IMR-90 (cell line): ENCODE measurements around the gene EIF3K. TPM values are rescaled to one million over a fixed set of nuclear protein-coding genes. Genes with fewer than 3 reads are reported as not detected.
A peak's percentile ranks its signal among the peaks of the same experiment; 100 is the strongest.

ENCODE experiments used
- ATAC-seq: fragments of 200-7000 bp; cut with Tn5 transposase; 2 replicates; pipeline ENCODE4 v1.9.1; 2020; ENCODE audit warnings: low read depth, mild to moderate bottlenecking, moderate library complexity
- BruUV-seq: library from RNA; stranded (reverse); fragments of 400-500 nt; replicated peaks from 2 replicates; lab custom pipeline; 2021; lab: Mats Ljungman, UMichigan
- CTCF ChIA-PET: fragments of 300-600 bp; formaldehyde crosslinking; extraction: SDS; loops from one replicate; lab custom pipeline; 2021; ENCODE audit warnings: antibody characterized with exemption; lab: Yijun Ruan, JAX
- POLR2A ChIA-PET: fragments of 300-600 bp; sonication (Branson Sonifier 250); formaldehyde crosslinking; loops from one replicate; lab custom pipeline; 2022; ENCODE audit warnings: antibody characterized with exemption; ENCODE audit not compliant: unreplicated experiment; lab: Charles Lee
- DNase-seq: peaks from one replicate; pipeline ENCODE4 v3.0.0; 2013
- H2AFZ ChIP-seq: replicated peaks from 2 replicates; pipeline ENCODE3; 2013; ENCODE audit warnings: low read length, mild to moderate bottlenecking; ENCODE audit not compliant: poor library complexity
- H2AK5ac ChIP-seq: 2 replicates; pipeline ENCODE4 v1.6.1; 2013; ENCODE audit warnings: low read depth, low read length, inconsistent platforms
- H2AK9ac ChIP-seq: replicated peaks from 2 replicates; pipeline ENCODE3; 2013; ENCODE audit warnings: mild to moderate bottlenecking, low read depth, low read length, moderate library complexity; ENCODE audit not compliant: poor library complexity
- H2BK120ac ChIP-seq: 2 replicates; pipeline ENCODE4 v1.6.1; 2013; ENCODE audit warnings: low read depth, low read length, inconsistent platforms
- H2BK15ac ChIP-seq: 3 replicates; pipeline ENCODE4 v1.6.1; 2013; ENCODE audit warnings: low read depth, low read length, inconsistent platforms
- H2BK20ac ChIP-seq: 2 replicates; pipeline ENCODE4 v1.6.1; 2013; ENCODE audit warnings: low read depth, mild to moderate bottlenecking, inconsistent platforms, low read length, moderate library complexity
- H2BK5ac ChIP-seq: 2 replicates; pipeline ENCODE4 v1.6.1; 2013; ENCODE audit warnings: mild to moderate bottlenecking, low read depth, low read length, inconsistent platforms; ENCODE audit not compliant: poor library complexity, severe bottlenecking
- H3K14ac ChIP-seq: replicated peaks from 2 replicates; pipeline ENCODE4 v1.6.1; 2013; ENCODE audit warnings: low read depth, low read length, inconsistent platforms
- H3K18ac ChIP-seq: 2 replicates; pipeline ENCODE4 v1.6.1; 2013; ENCODE audit warnings: low read depth, low read length, control low read depth
- H3K23ac ChIP-seq: 2 replicates; pipeline ENCODE4 v1.6.1; 2013; ENCODE audit warnings: low read depth, low read length, inconsistent platforms
- H3K27ac ChIP-seq: 2 replicates; pipeline ENCODE4 v1.5.1; 2013; ENCODE audit warnings: mild to moderate bottlenecking, control low read depth, low read length; ENCODE audit not compliant: insufficient read depth
- H3K27me3 ChIP-seq: 2 replicates; pipeline ENCODE4 v1.6.1; 2013; ENCODE audit warnings: low read length; ENCODE audit not compliant: control insufficient read depth, insufficient read depth
- H3K36me3 ChIP-seq: 2 replicates; pipeline ENCODE4 v1.6.1; 2013; ENCODE audit warnings: low read length, mixed read lengths; ENCODE audit not compliant: control insufficient read depth, insufficient read depth
- H3K4ac ChIP-seq: 2 replicates; pipeline ENCODE4 v1.6.1; 2013; ENCODE audit warnings: low read depth, low read length, inconsistent platforms
- H3K4me1 ChIP-seq: 2 replicates; pipeline ENCODE4 v1.6.1; 2013; ENCODE audit warnings: low read length, mixed read lengths; ENCODE audit not compliant: control insufficient read depth, insufficient read depth
- H3K4me2 ChIP-seq: 2 replicates; pipeline ENCODE4 v1.6.1; 2013; ENCODE audit warnings: low read depth, mild to moderate bottlenecking, control low read depth, low read length, moderate library complexity
- H3K4me3 ChIP-seq: 2 replicates; pipeline ENCODE4 v1.5.1; 2013; ENCODE audit warnings: low read depth, mild to moderate bottlenecking, control low read depth, low read length, moderate library complexity; ENCODE audit not compliant: insufficient read depth
- H3K56ac ChIP-seq: 2 replicates; pipeline ENCODE4 v1.6.1; 2013; ENCODE audit warnings: low read length, inconsistent platforms; ENCODE audit not compliant: insufficient read depth; ENCODE audit errors: extremely low read depth
- H3K79me1 ChIP-seq, 2 experiments: 2 replicates each; pipeline ENCODE4 v1.6.1; 2013; ENCODE audit warnings: low read length in 2 of 2, inconsistent platforms in 1 of 2, low read depth in 1 of 2
- H3K9ac ChIP-seq: 2 replicates; pipeline ENCODE4 v1.6.1; 2013; ENCODE audit warnings: low read depth, low read length, control low read depth
- H3K9me1 ChIP-seq: 2 replicates; pipeline ENCODE4 v1.6.1; 2013; ENCODE audit warnings: low read length, inconsistent platforms; ENCODE audit not compliant: insufficient read depth
- H3K9me3 ChIP-seq: 2 replicates; pipeline ENCODE4 v1.6.1; 2013; ENCODE audit warnings: low read length; ENCODE audit not compliant: control insufficient read depth, insufficient read depth
- H4K20me1 ChIP-seq: 2 replicates; pipeline ENCODE4 v1.6.1; 2013; ENCODE audit warnings: low read length, inconsistent platforms; ENCODE audit not compliant: insufficient read depth
- H4K5ac ChIP-seq: 2 replicates; pipeline ENCODE4 v1.6.1; 2013; ENCODE audit warnings: mild to moderate bottlenecking, low read depth, low read length, control low read depth
- H4K8ac ChIP-seq, 2 experiments: 2 replicates each; pipeline ENCODE4 v1.6.1; 2013; ENCODE audit warnings: low read depth in 2 of 2, low read length in 2 of 2, control low read depth in 1 of 2, inconsistent platforms in 1 of 2
- H4K91ac ChIP-seq: 2 replicates; pipeline ENCODE4 v1.6.1; 2013; ENCODE audit warnings: low read depth, low read length, inconsistent platforms; ENCODE audit not compliant: insufficient read depth
- BHLHE40 ChIP-seq: fragments of 150-350 bp; IDR thresholded peaks from 2 replicates; pipeline ENCODE4 v1.6.1; 2016; ENCODE audit warnings: mild to moderate bottlenecking, low read depth, low read length
- CEBPB ChIP-seq: IDR thresholded peaks from 2 replicates; pipeline ENCODE4 v1.6.1; 2012; ENCODE audit warnings: low read depth, low read length, improper control_type of control experiment
- CHD1 ChIP-seq: IDR thresholded peaks from 2 replicates; pipeline ENCODE4 v1.6.1; 2012; ENCODE audit warnings: low read depth, low read length, improper control_type of control experiment
- FOS ChIP-seq: fragments of 150-350 bp; IDR thresholded peaks from 2 replicates; pipeline ENCODE4 v1.6.1; 2016; ENCODE audit warnings: low read depth, low read length
- MAFK ChIP-seq: IDR thresholded peaks from 2 replicates; pipeline ENCODE4 v1.6.1; 2012; ENCODE audit warnings: low read depth, low read length, improper control_type of control experiment
- MAZ ChIP-seq: IDR thresholded peaks from 2 replicates; pipeline ENCODE4 v1.6.1; 2012; ENCODE audit warnings: low read depth, mild to moderate bottlenecking, low read length, improper control_type of control experiment, moderate library complexity, borderline replicate concordance
- MXI1 ChIP-seq: IDR thresholded peaks from 2 replicates; pipeline ENCODE4 v1.6.1; 2012; ENCODE audit warnings: low read depth, mild to moderate bottlenecking, low read length, moderate library complexity, borderline replicate concordance
- NFE2L2 ChIP-seq: fragments of 150-350 bp; IDR thresholded peaks from 2 replicates; pipeline ENCODE4 v1.6.1; 2016; ENCODE audit warnings: low read depth, mild to moderate bottlenecking, low read length
- POLR2A ChIP-seq: IDR thresholded peaks from 2 replicates; pipeline ENCODE4 v1.6.1; 2012; ENCODE audit warnings: mild to moderate bottlenecking, low read depth, low read length
- RAD21 ChIP-seq: IDR thresholded peaks from 2 replicates; pipeline ENCODE4 v1.6.1; 2012; ENCODE audit warnings: low read length, improper control_type of control experiment
- RCOR1 ChIP-seq: IDR thresholded peaks from 2 replicates; pipeline ENCODE4 v1.6.1; 2012; ENCODE audit warnings: mild to moderate bottlenecking, low read length, improper control_type of control experiment; ENCODE audit not compliant: insufficient replicate concordance
- RFX5 ChIP-seq: IDR thresholded peaks from 2 replicates; pipeline ENCODE4 v1.8.0; 2012; ENCODE audit warnings: low read depth, mild to moderate bottlenecking, low read length, moderate library complexity
- SMC3 ChIP-seq: fragments of 150-350 bp; IDR thresholded peaks from 2 replicates; pipeline ENCODE4 v1.6.1; 2016; ENCODE audit warnings: low read depth, mild to moderate bottlenecking, antibody characterized with exemption, low read length, moderate library complexity
- WGBS, 2 experiments: methylation state at CpG; one replicate each; pipeline versions ENCODE4 v1.1.5 to v1.1.7; 2013; ENCODE audit warnings: missing lambda C conversion rate in 2 of 2; ENCODE audit not compliant: insufficient read length in 1 of 2; ENCODE audit errors: extremely low coverage in 2 of 2; 5-methylcytosine and 5-hydroxymethylcytosine counted together
- dilution Hi-C: fragments of 300-500 bp; cut with HindIII; formaldehyde crosslinking; loops from one replicate; pipeline ENCODE4 v1.14.3; 2018; ENCODE audit warnings: low sequenced_read_pairs; ENCODE audit not compliant: unreplicated experiment
- in situ Hi-C: fragments of 300-500 bp; cut with MboI; formaldehyde crosslinking; loops from 3 replicates; pipeline ENCODE4 v1.14.3; 2019; ENCODE audit warnings: low sequenced_read_pairs, inconsistent platforms, mixed read lengths
- intact Hi-C: fragments of 100-400 bp; cut with micrococcal nuclease; formaldehyde crosslinking; loops from 2 replicates; pipeline ENCODE4 v1.10.0; 2022
- polyA plus RNA-seq, 3 experiments: library from polyadenylated mRNA; depleted of rRNA; stranded (reverse); fragments of >200 nt; gene quantifications; 2 replicates each; pipeline ENCODE4 v1.2.3, GENCODE V29; 2012; ENCODE audit warnings: low replicate concordance in 1 of 3
- total RNA-seq: library from RNA; depleted of rRNA; stranded (reverse); fragments of >200 nt; gene quantifications from 2 replicates; pipeline ENCODE4 v1.2.3, GENCODE V29; 2012
- TF ChIP-seq, protein P1 (sequence below): fragments of 150-350 bp; IDR thresholded peaks from 2 replicates; pipeline ENCODE4 v1.6.1; 2016; ENCODE audit warnings: low read depth, mild to moderate bottlenecking, low read length, moderate library complexity, borderline replicate concordance
- TF ChIP-seq, protein P2 (sequence below): conservative IDR thresholded peaks from 2 replicates; pipeline ENCODE4 v1.5.1; 2012; ENCODE audit warnings: mild to moderate bottlenecking, low read depth, low read length, improper control_type of control experiment

The EIF3K gene
- total and polyA plus RNA-seq, 2 of the 4 experiments (the other 2 are of a cell fraction): 575 to 1,137 TPM

DNA sequence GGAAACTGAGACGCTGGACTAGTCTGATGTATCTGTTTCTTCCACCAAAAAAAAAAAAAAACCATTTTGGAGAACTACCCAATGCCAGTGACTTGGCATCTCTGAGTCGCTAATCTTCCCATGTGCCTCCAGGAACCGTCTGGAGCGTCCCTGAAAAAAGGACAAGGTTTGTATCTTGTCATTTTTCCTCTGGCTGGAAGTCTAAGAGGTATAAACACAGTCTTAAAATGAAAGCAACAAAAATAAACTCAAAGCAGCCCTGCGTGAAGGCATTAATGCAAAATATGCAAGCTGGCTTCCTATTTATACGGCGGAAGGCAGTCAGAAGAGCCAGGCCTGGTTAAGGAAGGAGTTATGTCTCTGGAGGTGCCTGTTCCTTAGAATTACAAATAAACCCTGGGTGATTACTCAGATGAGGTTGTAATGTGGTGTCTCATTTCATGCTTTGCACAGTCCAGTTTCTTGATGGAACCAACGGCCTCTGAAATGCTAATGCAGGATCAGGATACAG lies 48.7 kb downstream of the EIF3K start:
- Histone ChIP-seq H4K20me1 (peaks cover 86% of the 10 kb centered on the region), H4K8ac (peak overlapping the region; percentile 95 to 97; a peak in 3 of 4 replicates), H2BK120ac (peak overlapping the region; percentile 99), H3K4me2 (peak overlapping the region; percentile 61), H3K9me1 (peaks cover 50% of the 10 kb centered on the region), H3K56ac (peak overlapping the region; percentile 88), H3K9ac (peak overlapping the region; percentile 68), H3K9me3 (no peaks in the 10 kb centered on the region), H3K79me1 (peaks cover 5 to 73% of the 10 kb centered on the region in 2 experiments; a peak in 3 of 4 replicates), H2AFZ (no peak overlapping the region), H2BK15ac (peak overlapping the region; percentile 100; the same call in 1 of the 3 replicates), H4K91ac (peak overlapping the region; percentile 99), H3K18ac (peak overlapping the region; percentile 74; the same call in 1 of the 2 replicates), H3K27ac (peak overlapping the region; percentile 96), H3K36me3 (peaks cover 9% of the 10 kb centered on the region), H3K27me3 (no peaks in the 10 kb centered on the region), H2BK20ac (peak overlapping the region; percentile 95), H2AK9ac (no peak overlapping the region), H4K5ac (no peak overlapping the region), H3K4me1 (peaks cover 60% of the 10 kb centered on the region), H3K4me3 (no peak overlapping the region), H3K4ac (peak overlapping the region; percentile 82), H2BK5ac (peak overlapping the region; percentile 96), H2AK5ac (peak overlapping the region; percentile 77), H3K14ac (peak overlapping the region; percentile 99), H3K23ac (peak overlapping the region; percentile 97; the same call in 1 of the 2 replicates)
- POLR2A ChIA-PET: interaction anchor here (0.6 kb wide), 2 partner anchors 14 to 25 kb away, joined by 4 to 6 read pairs; no protein-coding TSS in a partner anchor
- 0% methylated on average over 2 of the region's 8 CpGs; no CpG with 5 or more reads in 1 of the 2 experiments for WGBS, 2 experiments
- in situ Hi-C loops (no loop called here), intact Hi-C loops (loop anchor here (1.0 kb wide), 1 partner anchor 8 kb away; no protein-coding TSS in a partner anchor), dilution Hi-C loops (no loop called here)
- peak; percentile 78 for ATAC-seq
- peak; percentile 95 for DNase-seq
- BruUV-seq: no TSS peak
- CTCF ChIA-PET: no interaction called here
- TF ChIP-seq, protein P1, sequence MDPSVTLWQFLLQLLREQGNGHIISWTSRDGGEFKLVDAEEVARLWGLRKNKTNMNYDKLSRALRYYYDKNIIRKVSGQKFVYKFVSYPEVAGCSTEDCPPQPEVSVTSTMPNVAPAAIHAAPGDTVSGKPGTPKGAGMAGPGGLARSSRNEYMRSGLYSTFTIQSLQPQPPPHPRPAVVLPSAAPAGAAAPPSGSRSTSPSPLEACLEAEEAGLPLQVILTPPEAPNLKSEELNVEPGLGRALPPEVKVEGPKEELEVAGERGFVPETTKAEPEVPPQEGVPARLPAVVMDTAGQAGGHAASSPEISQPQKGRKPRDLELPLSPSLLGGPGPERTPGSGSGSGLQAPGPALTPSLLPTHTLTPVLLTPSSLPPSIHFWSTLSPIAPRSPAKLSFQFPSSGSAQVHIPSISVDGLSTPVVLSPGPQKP: no peak
- no peak; the same call in 1 of the 2 replicates for TF ChIP-seq CEBPB
- TF ChIP-seq FOS: no peak
- TF ChIP-seq RCOR1: no peak
- no peak for TF ChIP-seq MAZ
- TF ChIP-seq, protein P2, sequence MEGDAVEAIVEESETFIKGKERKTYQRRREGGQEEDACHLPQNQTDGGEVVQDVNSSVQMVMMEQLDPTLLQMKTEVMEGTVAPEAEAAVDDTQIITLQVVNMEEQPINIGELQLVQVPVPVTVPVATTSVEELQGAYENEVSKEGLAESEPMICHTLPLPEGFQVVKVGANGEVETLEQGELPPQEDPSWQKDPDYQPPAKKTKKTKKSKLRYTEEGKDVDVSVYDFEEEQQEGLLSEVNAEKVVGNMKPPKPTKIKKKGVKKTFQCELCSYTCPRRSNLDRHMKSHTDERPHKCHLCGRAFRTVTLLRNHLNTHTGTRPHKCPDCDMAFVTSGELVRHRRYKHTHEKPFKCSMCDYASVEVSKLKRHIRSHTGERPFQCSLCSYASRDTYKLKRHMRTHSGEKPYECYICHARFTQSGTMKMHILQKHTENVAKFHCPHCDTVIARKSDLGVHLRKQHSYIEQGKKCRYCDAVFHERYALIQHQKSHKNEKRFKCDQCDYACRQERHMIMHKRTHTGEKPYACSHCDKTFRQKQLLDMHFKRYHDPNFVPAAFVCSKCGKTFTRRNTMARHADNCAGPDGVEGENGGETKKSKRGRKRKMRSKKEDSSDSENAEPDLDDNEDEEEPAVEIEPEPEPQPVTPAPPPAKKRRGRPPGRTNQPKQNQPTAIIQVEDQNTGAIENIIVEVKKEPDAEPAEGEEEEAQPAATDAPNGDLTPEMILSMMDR: no peak
- TF ChIP-seq POLR2A: no peak; the same call in 1 of the 2 replicates
- TF ChIP-seq RAD21: no peak; the same call in 1 of the 2 replicates
- TF ChIP-seq CHD1: no peak
- TF ChIP-seq SMC3: no peak
- peak; percentile 75 for TF ChIP-seq MAFK
- peak; percentile 39; the same call in 1 of the 2 replicates for TF ChIP-seq NFE2L2
- 0 out of 2 replicates have a peak, but pooled peaks have one; percentile 28 for TF ChIP-seq MXI1
- TF ChIP-seq RFX5: no peak
- no peak; the same call in 1 of the 2 replicates for TF ChIP-seq BHLHE40
